Inflammatory macrophage treated with lipopolysaccharide for 1 hour (primary cell): ENCODE results near the gene PITX3.
"Not testable (repeated sequence)": the region's sequence is repeated elsewhere in the genome, so short reads cannot be mapped to it uniquely, and the experiment has no call there.

Experiments used
- DNase-seq, 2 donors: peaks; one replicate each; pipeline ENCODE4 v3.0.0-alpha.2; 2020 to 2022

The PITX3 gene

GRCh38 chr10:102254426-102254825, 13.1 kb upstream of the PITX3 start:
- DNase-seq, result no peak

GRCh38 chr10:102252508-102252907, 11.2 kb upstream of the PITX3 start:
- not testable (repeated sequence) for DNase-seq

- peak; percentile 29 to 45 for DNase-seq
Measured at GRCh38 chr10:102247734-102248133, 6.4 kb upstream of the PITX3 start.

- peak in 1 of 2 donors; percentile 39 for DNase-seq
Measured at GRCh38 chr10:102246261-102246660, 4.9 kb upstream of the PITX3 start.

- DNase-seq, result no peak
Measured at GRCh38 chr10:102245932-102246251, 4.6 kb upstream of the PITX3 start.

- peak; percentile 100 for DNase-seq
Measured at GRCh38 chr10:102245082-102245931, 4.0 kb upstream of the PITX3 start, which contains the start of gene GBF1. TSS of gene GBF1 (plus strand) at chr10:102245532. CDS start at chr10:102258939, 13,407 bp downstream.

DNA sequence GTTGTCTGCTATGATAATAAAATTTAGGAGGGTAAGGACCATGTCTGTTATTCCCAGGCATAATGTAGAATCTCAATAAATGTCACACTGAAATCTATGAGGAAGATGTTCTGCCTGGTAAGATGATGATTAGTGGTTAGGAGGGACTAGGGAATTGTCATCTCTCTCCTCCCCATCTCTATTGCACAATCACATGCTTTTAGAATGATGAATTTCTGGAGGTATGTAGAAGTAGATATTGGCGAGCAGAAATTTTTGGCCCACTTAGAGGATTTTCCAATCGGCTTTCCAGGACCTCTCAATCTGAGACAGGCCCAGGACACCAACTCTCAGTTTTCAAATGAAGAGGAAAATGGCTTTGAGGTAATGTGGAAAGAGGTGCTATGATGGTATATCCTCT, 2.0 kb upstream of the PITX3 start:
- no peak for DNase-seq

DNA sequence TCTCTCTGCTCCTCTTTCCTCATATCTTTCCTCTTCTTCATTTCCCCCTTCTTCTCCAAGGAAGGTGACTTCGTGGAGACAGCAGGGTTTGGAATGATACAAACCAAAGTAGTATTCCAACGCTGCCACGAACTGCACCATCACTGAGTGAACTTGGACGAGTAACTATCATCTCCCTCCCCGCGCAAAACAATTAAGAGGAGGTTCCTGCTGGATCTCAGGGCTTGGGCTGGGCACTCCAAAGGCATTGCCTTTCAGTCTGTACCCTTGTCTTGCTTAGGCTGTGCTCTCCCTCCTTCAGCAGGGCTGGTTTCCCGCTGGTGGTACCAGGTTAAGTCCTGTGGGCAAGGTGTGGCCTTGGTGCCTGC, 790 bp upstream of the PITX3 start:
- DNase-seq, result no peak

DNA sequence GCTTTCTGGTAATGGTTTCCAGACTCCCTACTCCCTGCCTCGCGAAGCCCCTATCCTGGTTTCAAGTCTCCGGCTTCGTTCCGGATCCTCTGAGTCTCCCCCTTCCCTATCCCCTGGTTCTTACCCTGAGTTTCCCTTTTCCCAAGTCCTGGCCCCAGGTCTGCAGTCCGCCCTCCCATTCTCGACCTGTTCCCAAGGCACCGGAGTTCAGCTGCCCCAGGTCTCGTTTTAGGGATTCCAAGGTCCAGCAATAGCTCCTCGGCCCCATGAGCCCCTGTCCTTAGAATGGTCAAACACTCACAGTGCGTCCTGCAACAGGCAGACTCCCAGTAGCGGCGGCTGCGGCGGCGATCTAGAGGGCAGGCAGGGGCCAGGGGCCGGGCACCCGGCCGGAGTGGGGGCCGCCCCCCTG, 274 bp downstream of the PITX3 start:
- DNase-seq, result no peak

- no peak for DNase-seq
Measured at GRCh38 chr10:102240467-102241031, 763 bp downstream of the PITX3 start.

DNA sequence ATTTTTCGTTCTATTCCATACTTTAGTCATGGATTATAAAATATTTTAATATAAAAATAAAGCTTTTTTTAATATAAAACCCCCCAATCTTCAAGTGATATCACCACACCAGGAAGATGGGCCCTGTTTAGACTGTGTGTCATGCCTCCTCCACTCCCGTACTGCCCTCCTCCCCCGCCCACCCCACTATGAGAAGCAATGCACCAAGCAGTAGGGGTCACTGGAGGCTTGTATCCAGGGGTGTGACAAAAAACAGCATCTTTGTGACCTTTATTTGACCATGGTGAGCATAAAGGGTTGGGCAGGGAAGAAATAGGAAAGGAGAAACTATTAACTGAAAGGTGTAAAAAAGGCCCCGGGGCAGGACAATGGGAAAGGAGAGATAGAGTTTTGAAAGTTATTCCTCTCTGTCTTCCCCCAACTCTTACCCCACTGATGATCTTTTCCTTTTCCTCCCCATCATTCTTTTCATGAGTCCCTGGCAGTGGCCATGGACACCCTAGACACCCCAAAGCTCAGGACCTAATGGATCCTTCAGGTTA, 3.5 kb downstream of the PITX3 start:
- no peak for DNase-seq

DNA sequence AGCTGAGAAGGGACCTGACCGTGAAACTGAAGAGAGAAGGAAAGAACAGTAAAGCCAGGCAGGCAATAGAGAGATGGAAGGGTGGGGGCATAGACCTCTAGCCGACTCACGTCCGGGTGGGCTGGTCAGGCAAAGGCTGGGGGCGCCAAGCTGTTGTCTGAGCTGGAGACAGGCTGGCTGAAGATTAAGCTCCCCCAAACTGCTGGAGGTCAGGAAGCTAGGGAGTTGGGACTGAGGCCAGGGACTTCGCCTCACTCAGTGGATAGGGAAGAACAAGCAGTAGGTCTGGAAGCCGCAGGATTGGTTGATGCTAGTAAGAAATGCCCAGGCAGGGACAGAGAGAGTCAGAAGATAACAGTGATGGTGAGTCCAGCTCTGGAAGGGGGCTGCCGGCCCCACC, 5.3 kb downstream of the PITX3 start:
- DNase-seq, result no peak

DNA sequence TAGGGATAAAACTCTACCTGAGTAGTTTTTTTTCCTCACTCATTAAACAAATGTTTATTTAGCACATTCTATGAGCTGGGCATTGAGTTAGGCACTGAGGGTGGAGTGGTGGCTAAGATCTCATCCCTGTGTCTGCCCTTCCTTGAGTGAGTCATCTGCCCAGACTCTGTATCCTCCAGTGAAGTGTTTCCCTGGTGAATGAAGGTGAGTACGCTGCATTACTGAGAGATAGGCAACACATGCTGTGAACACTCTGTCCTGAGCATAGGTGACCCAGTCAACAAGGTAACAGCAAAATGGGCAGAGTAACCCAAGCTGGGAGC, 5.8 kb downstream of the PITX3 start:
- no peak for DNase-seq

DNA sequence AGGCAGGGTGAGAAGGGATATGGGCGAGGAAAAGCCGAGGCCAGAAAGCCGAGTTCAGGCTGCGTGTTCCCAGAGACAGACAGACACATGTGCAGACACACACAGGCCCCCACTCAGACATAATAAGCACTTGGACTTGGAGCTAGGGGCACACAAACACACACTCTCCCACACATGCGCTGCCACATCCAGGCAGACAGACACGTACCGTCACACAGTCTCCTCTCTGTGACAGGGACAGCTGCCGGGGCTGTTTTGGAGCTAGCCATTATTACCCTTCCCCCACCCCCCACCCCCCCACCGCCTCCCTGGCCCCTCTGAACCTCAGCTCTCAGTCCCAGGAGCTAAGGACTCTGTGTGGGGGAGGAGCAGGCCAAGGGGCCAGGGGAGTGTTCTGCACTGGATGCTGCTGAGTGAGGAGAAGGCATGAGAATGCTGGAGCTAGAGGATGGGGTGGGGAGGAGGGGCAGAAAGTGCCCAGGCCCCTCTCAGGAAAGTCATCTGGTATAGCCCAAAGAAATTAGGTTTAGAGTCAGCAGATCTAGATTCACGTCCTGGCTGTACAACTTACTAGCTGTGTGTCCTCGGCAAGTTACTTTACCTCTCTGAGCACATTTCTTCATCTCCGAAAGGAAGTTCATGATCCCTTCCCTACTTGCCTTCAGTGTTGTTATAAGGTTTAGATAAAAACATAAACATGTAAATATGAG, 6.3 kb downstream of the PITX3 start:
- DNase-seq, result no peak

DNA sequence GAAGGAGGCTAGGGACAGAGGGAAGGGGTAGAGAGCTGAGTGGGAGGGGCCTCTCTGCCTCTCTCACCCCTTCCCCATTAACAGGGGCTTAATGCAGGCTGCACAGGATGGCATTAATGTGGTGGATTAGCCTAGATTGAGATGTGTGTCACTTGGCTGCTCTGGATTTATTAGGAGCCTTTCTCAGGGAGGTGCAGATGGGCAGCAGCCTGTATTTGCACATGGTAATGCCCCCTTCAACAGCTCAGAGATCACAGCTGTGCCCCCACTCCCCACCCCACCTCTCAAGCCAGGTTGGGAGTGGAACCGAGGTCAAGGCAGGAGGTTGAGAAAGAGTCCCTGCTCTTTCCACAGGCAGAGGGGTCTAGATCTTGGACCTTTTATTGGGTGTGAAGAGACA, 7.3 kb downstream of the PITX3 start:
- DNase-seq, result no peak

GRCh38 chr10:102231357-102232318, 9.7 kb downstream of the PITX3 start:
- DNase-seq, result peak in 1 of 2 donors; percentile 60

GRCh38 chr10:102230861-102231356, 10.4 kb downstream of the PITX3 start:
- no peak for DNase-seq

DNA sequence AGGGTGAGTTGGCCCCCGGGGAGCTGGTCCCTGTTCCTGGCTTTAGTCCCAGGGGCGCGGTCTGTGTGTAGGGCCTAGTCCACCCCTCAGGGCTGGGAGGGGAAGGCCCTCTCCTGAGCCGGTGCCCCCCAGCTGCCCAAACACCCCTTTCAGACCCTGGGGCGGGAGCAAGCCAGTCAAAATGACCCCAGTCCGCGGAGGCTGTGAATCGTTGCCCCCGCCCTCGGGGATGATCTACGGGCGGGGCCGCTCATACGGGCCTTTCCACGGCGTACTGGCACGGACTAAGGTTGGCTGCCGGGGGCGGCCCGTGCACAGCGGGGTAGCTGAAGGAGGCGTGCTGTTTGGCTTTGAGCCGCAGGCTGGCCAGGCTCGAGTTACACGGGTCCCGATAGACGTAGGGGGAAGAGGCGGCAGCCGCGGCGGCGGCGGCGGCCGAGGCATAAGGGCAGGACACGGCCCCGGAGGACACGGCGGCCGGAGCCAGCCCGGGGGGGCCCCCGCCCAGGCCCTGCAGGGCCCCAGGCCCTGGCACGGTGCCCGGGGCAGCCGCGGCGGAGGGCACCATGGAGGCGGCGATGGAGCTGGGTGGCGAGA, 10.9 kb downstream of the PITX3 start:
- DNase-seq, result no peak

GRCh38 chr10:102229810-102230263, 11.5 kb downstream of the PITX3 start:
- DNase-seq, result peak; percentile 48 to 84

DNA sequence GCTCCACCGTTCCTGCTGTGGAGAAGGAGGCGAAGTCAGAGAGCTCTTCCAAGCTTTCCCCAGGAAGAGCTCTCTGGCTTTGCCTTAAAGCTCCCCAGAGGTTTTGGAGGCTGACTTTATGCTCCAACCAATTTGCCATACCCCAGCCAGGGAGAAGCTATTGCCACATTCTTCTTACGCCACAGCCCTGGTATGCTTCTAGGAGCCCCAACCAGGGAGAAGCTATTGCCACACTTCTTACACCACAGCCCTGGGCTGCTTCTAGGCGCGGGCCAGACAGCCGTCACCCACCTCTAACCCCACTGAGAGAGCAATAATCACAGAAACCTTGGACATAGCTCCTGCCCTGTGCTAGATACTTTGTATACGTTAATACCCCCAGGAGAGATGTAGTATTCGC, 14.3 kb downstream of the PITX3 start:
- DNase-seq, result peak; percentile 76 to 87

- no peak for DNase-seq
Measured at GRCh38 chr10:102226542-102226870, 14.8 kb downstream of the PITX3 start.
